Fibroblast of mammary gland (primary cell): ENCODE results near the gene ZNF208.
"Not testable (repeated sequence)": the region's sequence is repeated elsewhere in the genome, so short reads cannot be mapped to it uniquely, and the experiment has no call there.

Source experiments
- DNase-seq: peaks from one replicate; pipeline ENCODE4 v3.0.0-alpha.2; 2010; ENCODE audit warnings: low read depth
- H3K4me3 ChIP-seq: 2 replicates; pipeline ENCODE4 v1.5.1; 2011; ENCODE audit warnings: low read depth, mild to moderate bottlenecking, low read length, moderate library complexity; ENCODE audit not compliant: control insufficient read depth
- CTCF ChIP-seq: conservative IDR thresholded peaks from 2 replicates; pipeline ENCODE4 v1.5.1; 2011; ENCODE audit warnings: low read depth, low read length, inconsistent platforms; ENCODE audit not compliant: control insufficient read depth, insufficient read depth

ZNF208 gene

GRCh38 chr19:21908066-21908465 is 102.7 kb downstream of the ZNF208 start:
- H3K4me3 ChIP-seq = no peak overlapping the region
- DNase-seq = no peak
- no peak for TF ChIP-seq CTCF

GRCh38 chr19:21907516-21907915 is 103.2 kb downstream of the ZNF208 start:
- TF ChIP-seq CTCF = no peak
- no peak for DNase-seq
- H3K4me3 ChIP-seq = no peak overlapping the region

GRCh38 chr19:21902571-21902970 is 108.2 kb downstream of the ZNF208 start:
- TF ChIP-seq CTCF = no peak
- H3K4me3 ChIP-seq = no peak overlapping the region
- DNase-seq = no peak

- no peak for DNase-seq
- TF ChIP-seq CTCF = no peak
- H3K4me3 ChIP-seq = no peak overlapping the region
These were observed 108.9 kb downstream of the ZNF208 start for GRCh38 chr19:21901861-21902260.

- no peak for TF ChIP-seq CTCF
- no peak overlapping the region for H3K4me3 ChIP-seq
- DNase-seq = no peak
These were observed 110.3 kb downstream of the ZNF208 start for GRCh38 chr19:21900401-21900800.

- no peak overlapping the region for H3K4me3 ChIP-seq
- DNase-seq = no peak
- no peak for TF ChIP-seq CTCF
These were observed 119.7 kb downstream of the ZNF208 start for GRCh38 chr19:21891086-21891485.

- not testable (repeated sequence) for DNase-seq, H3K4me3 ChIP-seq
These were observed 120.7 kb downstream of the ZNF208 start for GRCh38 chr19:21890017-21890416.

- DNase-seq, H3K4me3 ChIP-seq: not testable (repeated sequence)
These were observed 125.2 kb downstream of the ZNF208 start for GRCh38 chr19:21885516-21885915.

- H3K4me3 ChIP-seq, DNase-seq: not testable (repeated sequence)
These were observed 126.0 kb downstream of the ZNF208 start for GRCh38 chr19:21884786-21885185.
